AG04449 (cell line): Measurements from ENCODE around the gene SIT1.

Source experiments
- CTCF ChIA-PET: fragments of 350-600 bp; formaldehyde crosslinking; extraction: SDS; loops from one replicate; lab custom pipeline; 2021; ENCODE audit warnings: antibody characterized with exemption; lab: Yijun Ruan, JAX
- POLR2A ChIA-PET: fragments of 400-600, 350-600 bp; formaldehyde crosslinking; extraction: SDS; loops from one replicate; lab custom pipeline; 2020; ENCODE audit warnings: antibody characterized with exemption, inconsistent platforms; lab: Yijun Ruan, JAX
- DNase-seq: peaks from one replicate; pipeline ENCODE4 v3.0.0-alpha.2; 2010; ENCODE audit warnings: low read depth, low spot score
- H3K4me3 ChIP-seq: 2 replicates; pipeline ENCODE4 v1.5.1; 2011; ENCODE audit warnings: low read depth, mild to moderate bottlenecking, control low read depth, low read length
- CTCF ChIP-seq: IDR thresholded peaks from one replicate; pipeline ENCODE4 v1.5.1; 2011; ENCODE audit warnings: mild to moderate bottlenecking, moderate library complexity, low read length, control low read depth, inconsistent platforms; ENCODE audit not compliant: insufficient read depth; ENCODE audit errors: missing control alignments

SIT1 gene

DNA sequence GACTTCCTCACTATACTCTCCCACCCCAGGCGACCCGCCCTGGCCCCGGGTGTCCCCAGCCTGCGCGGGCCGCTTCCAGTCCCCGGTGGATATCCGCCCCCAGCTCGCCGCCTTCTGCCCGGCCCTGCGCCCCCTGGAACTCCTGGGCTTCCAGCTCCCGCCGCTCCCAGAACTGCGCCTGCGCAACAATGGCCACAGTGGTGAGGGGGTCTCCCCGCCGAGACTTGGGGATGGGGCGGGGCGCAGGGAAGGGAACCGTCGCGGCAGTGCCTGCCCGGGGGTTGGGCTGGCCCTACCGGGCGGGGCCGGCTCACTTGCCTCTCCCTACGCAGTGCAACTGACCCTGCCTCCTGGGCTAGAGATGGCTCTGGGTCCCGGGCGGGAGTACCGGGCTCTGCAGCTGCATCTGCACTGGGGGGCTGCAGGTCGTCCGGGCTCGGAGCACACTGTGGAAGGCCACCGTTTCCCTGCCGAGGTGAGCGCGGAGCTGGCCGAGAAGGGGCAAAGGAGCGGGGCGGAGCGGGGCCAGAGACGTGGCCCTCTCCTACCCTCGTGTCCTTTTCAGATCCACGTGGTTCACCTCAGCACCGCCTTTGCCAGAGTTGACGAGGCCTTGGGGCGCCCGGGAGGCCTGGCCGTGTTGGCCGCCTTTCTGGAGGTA, 25.1 kb upstream of the SIT1 start:
- ChIA-PET POLR2A (interaction anchor here (1.0 to 3.6 kb wide), 3 partner anchors 10 to 14 kb away, joined by 3 to 28 read pairs (median 6); partner anchors contain the start of gene TPM2), CTCF (interaction anchor here (1.0 to 5.0 kb wide), 8 partner anchors 8 to 56 kb away, joined by 3 to 27 read pairs (median 5); partner anchors contain the start of genes ARHGEF39, CCDC107, CREB3 and RMRP)
- peak overlapping the region; percentile 56 for H3K4me3 ChIP-seq
- DNase-seq: no peak
- TF ChIP-seq CTCF: peak; percentile 37

- ChIA-PET POLR2A (interaction anchor here (0.7 to 3.6 kb wide), 3 partner anchors 10 to 17 kb away, joined by 4 to 28 read pairs (median 6); partner anchors contain the start of gene TPM2), CTCF (interaction anchor here (1.0 to 5.0 kb wide), 7 partner anchors 9 to 57 kb away, joined by 3 to 27 read pairs (median 5); partner anchors contain the start of genes ARHGEF39, CCDC107, CREB3 and RMRP)
- DNase-seq: no peak
- peak overlapping the region; percentile 56; the same call in 1 of the 2 replicates for H3K4me3 ChIP-seq
- TF ChIP-seq CTCF: no peak
These were observed 24.5 kb upstream of the SIT1 start for GRCh38 chr9:35675204-35675603.

GRCh38 chr9:35674025-35674361, 23.3 kb upstream of the SIT1 start:
- DNase-seq: no peak
- ChIA-PET CTCF (interaction anchor here (1.0 to 5.4 kb wide), 5 partner anchors 9 to 26 kb away, joined by 3 to 41 read pairs (median 11); partner anchors contain the start of gene ARHGEF39), POLR2A (interaction anchor here (3.6 kb wide), 1 partner anchor 12 kb away, joined by 28 read pairs; no protein-coding TSS in a partner anchor)
- H3K4me3 ChIP-seq: no peak overlapping the region
- TF ChIP-seq CTCF: no peak

DNA sequence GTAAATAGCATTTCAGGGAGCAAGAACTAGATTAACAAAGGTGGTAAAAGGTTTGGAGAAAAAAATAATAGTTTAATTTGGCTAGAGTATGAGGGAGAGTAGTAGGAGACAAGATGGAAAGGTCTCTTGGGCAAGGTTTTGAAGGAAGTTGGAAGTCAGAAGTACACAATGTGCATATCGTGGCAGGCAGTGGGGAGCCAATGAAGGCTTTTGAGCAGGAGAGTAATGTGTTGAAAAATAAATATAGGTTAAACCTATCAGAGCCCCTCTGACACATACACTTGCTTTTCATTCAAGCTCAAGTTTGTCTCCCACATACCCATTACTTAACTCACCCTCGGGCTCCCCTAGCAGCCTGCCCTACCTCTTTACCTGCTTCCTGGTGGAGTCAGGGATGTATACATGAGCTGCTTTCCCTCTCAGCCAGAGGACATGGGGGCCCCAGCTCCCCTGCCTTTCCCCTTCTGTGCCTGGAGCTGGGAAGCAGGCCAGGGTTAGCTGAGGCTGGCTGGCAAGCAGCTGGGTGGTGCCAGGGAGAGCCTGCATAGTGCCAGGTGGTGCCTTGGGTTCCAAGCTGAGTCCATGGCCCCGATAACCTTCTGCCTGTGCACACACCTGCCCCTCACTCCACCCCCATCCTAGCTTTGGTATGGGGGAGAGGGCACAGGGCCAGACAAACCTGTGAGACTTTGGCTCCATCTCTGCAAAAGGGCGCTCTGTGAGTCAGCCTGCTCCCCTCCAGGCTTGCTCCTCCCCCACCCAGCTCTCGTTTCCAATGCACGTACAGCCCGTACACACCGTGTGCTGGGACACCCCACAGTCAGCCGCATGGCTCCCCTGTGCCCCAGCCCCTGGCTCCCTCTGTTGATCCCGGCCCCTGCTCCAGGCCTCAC, 22.6 kb upstream of the SIT1 start, which contains the start of gene CA9:
CA9 (plus strand) TSS at position 797 of the 893 bp plus-strand sequence; CDS start at position 829, 32 bp downstream.
- ChIA-PET POLR2A (interaction anchor here (3.6 kb wide), 1 partner anchor 12 kb away, joined by 28 read pairs; no protein-coding TSS in a partner anchor), CTCF (interaction anchor here (0.8 to 5.4 kb wide), 5 partner anchors 8 to 70 kb away, joined by 3 to 41 read pairs (median 4); partner anchors contain the start of gene ARHGEF39)
- no peak within 1 kb of the TSS for H3K4me3 ChIP-seq
- no peak for DNase-seq
- no peak for TF ChIP-seq CTCF

DNA sequence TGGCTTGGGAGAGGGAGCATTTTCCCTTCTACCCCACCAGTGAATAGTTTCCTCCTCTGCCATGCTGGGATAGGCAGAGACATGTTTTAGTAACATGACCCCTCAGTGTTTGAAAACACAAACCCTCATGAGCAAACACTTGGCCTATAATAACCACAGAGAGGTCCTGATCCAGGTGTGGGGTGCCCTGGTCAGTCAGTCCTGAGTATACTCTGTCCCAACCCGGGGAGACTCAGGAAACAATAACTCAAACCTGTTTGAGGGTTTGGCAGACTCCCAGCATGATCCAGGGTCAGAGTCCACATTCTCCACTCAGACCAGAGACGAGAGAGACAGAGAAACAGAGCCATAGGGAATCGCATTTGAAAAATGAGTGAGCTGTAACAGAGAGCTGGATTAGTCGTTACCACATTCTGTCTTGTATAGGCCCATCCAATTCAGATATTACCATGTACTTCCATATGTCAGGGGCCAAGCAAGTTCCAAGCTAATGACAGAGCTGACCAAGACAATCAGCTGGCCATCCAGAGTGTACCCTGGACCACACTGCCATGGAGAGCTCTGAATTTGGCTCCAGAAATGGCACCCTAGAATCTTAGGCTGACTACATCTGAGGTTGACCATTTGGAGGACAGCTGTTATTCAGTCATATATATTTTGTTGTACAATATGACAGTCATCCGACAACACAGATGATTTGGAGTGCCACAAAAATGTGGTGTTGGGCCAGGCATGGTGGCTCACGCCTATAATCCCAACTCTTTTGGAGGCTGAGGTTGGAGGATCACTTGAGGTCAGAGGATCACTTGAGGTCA, 18.8 kb upstream of the SIT1 start:
- ChIA-PET CTCF (interaction anchor here (0.7 to 5.4 kb wide), 6 partner anchors 8 to 52 kb away, joined by 3 to 41 read pairs (median 3); no protein-coding TSS in a partner anchor), POLR2A (interaction anchor here (0.6 to 1.9 kb wide), 4 partner anchors 11 to 22 kb away, joined by 3 to 11 read pairs (median 3); partner anchors contain the start of gene TPM2)
- no peak for DNase-seq
- no peak overlapping the region for H3K4me3 ChIP-seq
- no peak for TF ChIP-seq CTCF
